Transverse colon (tissue), 4 donors: ENCODE data around the gene PTCSC3. TPM values are rescaled to one million over a fixed set of nuclear protein-coding genes. Genes with fewer than 3 reads are reported as not detected.
"Not testable (repeated sequence)": the region's sequence is repeated elsewhere in the genome, so short reads cannot be mapped to it uniquely, and the experiment has no call there.

Experiments used
- DNase-seq: peaks from one replicate; pipeline ENCODE4 v3.0.0-alpha.2; 2019
- H3K27ac ChIP-seq, 4 donors: fragments of 200-600 bp; sonication (generic); 2 replicates each; pipeline ENCODE4 v1.5.1; 2016 to 2018; ENCODE audit warnings: inconsistent platforms in 4 of 4
- H3K27me3 ChIP-seq: fragments of 200-600 bp; sonication (generic); 2 replicates; pipeline ENCODE4 v1.5.1; 2017; ENCODE audit warnings: inconsistent platforms
- H3K36me3 ChIP-seq, 4 donors: fragments of 200-600 bp; sonication (generic); 2 replicates each; pipeline ENCODE4 v1.5.1; 2017 to 2019; ENCODE audit warnings: inconsistent platforms in 4 of 4
- H3K4me1 ChIP-seq, 4 donors: fragments of 200-600 bp; sonication (generic); 2 replicates each; pipeline ENCODE4 v1.5.1; 2017 to 2020; ENCODE audit warnings: inconsistent platforms in 4 of 4
- H3K4me3 ChIP-seq, 4 donors: fragments of 200-600 bp; sonication (generic); 1 replicate in 1 of 4; 2 replicates in 3 of 4; pipeline versions ENCODE4 v1.5.1 to v1.6.1; 2017 to 2019; ENCODE audit warnings: inconsistent platforms in 4 of 4
- H3K9me3 ChIP-seq, 2 donors: fragments of 200-600 bp; sonication (generic); 2 replicates each; pipeline ENCODE4 v1.5.1; 2017 to 2019; ENCODE audit warnings: inconsistent platforms in 2 of 2
- EP300 ChIP-seq: sonication (generic); formaldehyde crosslinking; IDR thresholded peaks from one replicate; pipeline ENCODE4 v1.6.1; 2017; ENCODE audit warnings: antibody characterized with exemption, low read depth
- POLR2A ChIP-seq: fragments of 450-650 bp; IDR thresholded peaks from one replicate; pipeline ENCODE4 v1.6.1; 2016; ENCODE audit warnings: antibody characterized with exemption, mild to moderate bottlenecking, moderate library complexity
- POLR2AphosphoS5 ChIP-seq, 3 donors: sonication (generic); formaldehyde crosslinking; IDR thresholded peaks; one replicate each; pipeline ENCODE4 v1.6.1; 2016; ENCODE audit warnings: antibody characterized with exemption in 3 of 3
- WGBS, 2 donors: methylation state at CpG; one replicate each; pipeline ENCODE4 v1.1.5; 2018; ENCODE audit warnings: low coverage in 1 of 2; 5-methylcytosine and 5-hydroxymethylcytosine counted together
- in situ Hi-C, 4 donors: fragments of 200-750 bp; cut with MboI; loops; one replicate each; pipeline versions ENCODE4 v1.15.0 to v1.15.1; 2017; ENCODE audit warnings: low sequenced_read_pairs in 3 of 4, low pct_ligation_motif_present in 1 of 4, low pct_unique_long_range_greater_than_20kb in 1 of 4
- intact Hi-C: fragments of 100-400 bp; cut with DNase I; formaldehyde crosslinking; loops from one replicate; pipeline ENCODE4 v1.15.1; 2023; ENCODE audit warnings: low total_unique reads
- total RNA-seq, 4 donors: library from RNA; depleted of rRNA; stranded (reverse); fragments of >200 nt; gene quantifications; one replicate each; pipeline ENCODE4 v1.1.0, GENCODE V29; 2016
- TF ChIP-seq, protein P1 (sequence below), 5 experiments: fragments of 200-600 bp in 3 of 5; fragments of 450-650 bp in 2 of 5; sonication (generic) in 3 of 5; IDR thresholded peaks; 1 replicate in 2 of 5; 2 replicates in 3 of 5; pipeline ENCODE4 v1.5.1; 2016 to 2017; ENCODE audit warnings: antibody characterized with exemption in 5 of 5, inconsistent platforms in 3 of 5, mild to moderate bottlenecking in 2 of 5, moderate library complexity in 1 of 5

Gene PTCSC3
- total RNA-seq, 4 donors from 2014 or later = not detected

DNA sequence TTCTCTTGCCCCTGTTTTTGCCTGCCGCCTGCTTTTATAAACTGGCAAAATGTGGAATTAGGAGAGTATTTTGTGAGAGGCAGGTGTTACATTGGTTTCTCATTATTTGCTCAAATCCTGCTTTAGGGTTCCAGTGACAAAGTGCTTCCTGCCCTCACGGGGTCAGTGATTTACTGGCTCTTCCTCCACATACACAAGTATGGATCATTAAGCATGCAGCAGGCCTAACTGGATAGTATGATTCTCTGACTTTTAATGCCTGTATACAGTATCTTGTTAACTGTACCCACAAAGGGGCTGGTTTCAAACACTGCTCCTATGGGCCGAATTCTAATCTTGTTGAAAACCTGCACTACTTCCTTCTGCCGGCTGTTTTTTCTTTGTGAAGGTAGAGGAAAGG is 63.2 kb downstream of the PTCSC3 start:
- in situ Hi-C loops (no loop called here), intact Hi-C loops (no loop called here)
- Histone ChIP-seq H3K4me1 (no peaks in the 10 kb centered on the region), H3K36me3 (no peaks in the 10 kb centered on the region), H3K27me3 (no peaks in the 10 kb centered on the region), H3K4me3 (no peak overlapping the region), H3K27ac (no peak overlapping the region), H3K9me3 (no peaks in the 10 kb centered on the region)
- 71 to 76% methylated on average over 3 to 4 of the region's 4 CpGs for WGBS, 2 donors
- TF ChIP-seq, protein P1, sequence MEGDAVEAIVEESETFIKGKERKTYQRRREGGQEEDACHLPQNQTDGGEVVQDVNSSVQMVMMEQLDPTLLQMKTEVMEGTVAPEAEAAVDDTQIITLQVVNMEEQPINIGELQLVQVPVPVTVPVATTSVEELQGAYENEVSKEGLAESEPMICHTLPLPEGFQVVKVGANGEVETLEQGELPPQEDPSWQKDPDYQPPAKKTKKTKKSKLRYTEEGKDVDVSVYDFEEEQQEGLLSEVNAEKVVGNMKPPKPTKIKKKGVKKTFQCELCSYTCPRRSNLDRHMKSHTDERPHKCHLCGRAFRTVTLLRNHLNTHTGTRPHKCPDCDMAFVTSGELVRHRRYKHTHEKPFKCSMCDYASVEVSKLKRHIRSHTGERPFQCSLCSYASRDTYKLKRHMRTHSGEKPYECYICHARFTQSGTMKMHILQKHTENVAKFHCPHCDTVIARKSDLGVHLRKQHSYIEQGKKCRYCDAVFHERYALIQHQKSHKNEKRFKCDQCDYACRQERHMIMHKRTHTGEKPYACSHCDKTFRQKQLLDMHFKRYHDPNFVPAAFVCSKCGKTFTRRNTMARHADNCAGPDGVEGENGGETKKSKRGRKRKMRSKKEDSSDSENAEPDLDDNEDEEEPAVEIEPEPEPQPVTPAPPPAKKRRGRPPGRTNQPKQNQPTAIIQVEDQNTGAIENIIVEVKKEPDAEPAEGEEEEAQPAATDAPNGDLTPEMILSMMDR (IDR thresholded peaks at IDR 0.05) = no peak
- no peak for TF ChIP-seq POLR2AphosphoS5 (IDR thresholded peaks at IDR 0.05)
- TF ChIP-seq EP300 = no peak
- TF ChIP-seq POLR2A = no peak
- DNase-seq = no peak

DNA sequence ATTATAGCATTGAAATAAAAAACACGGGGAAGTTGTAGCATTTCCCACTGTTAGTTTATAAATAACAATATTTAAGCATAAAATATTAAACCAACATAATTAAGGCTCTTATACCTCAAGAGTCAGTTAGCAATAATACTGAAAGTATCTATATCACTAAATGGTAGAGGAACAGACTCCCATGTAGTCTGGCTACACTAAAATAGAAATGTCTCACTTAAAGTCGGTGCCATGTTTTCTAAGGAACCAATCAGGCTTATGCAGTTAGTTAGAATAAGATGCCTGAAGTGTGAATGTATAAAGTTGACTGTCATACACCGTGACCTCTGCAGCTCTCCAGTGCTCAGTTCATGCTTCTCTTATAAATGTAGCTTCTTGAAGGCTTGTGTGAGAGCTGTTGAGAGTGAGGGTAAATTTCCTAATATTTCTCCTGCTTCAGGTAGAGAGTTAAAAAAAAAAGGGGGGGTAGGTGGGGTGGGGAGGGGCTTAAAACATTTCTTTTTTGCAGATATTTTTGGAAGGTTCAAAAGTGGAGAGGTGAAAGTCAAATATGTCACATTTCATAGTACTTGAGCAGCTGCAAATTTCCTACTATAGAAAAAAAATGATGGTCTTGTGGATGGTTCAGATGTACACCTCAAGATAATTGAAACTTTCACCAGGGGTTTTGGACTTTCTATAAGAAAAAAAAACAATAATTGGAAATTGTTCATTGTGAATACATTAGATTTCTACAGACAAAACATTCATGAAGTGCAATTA is 64.5 kb downstream of the PTCSC3 start:
- WGBS, 2 donors = 69 to 80% methylated on average over 2 to 3 of the region's 3 CpGs
- in situ Hi-C loops = no loop called here
- Histone ChIP-seq H3K36me3 (no peaks in the 10 kb centered on the region), H3K4me1 (no peaks in the 10 kb centered on the region), H3K9me3 (no peaks in the 10 kb centered on the region), H3K4me3 (no peak overlapping the region), H3K27ac (no peak overlapping the region), H3K27me3 (no peaks in the 10 kb centered on the region)
- TF ChIP-seq POLR2AphosphoS5 (IDR thresholded peaks at IDR 0.05) = no peak
- TF ChIP-seq, protein P1 (IDR thresholded peaks at IDR 0.05) = no peak
- no peak for DNase-seq
- intact Hi-C loops = no loop called here

DNA sequence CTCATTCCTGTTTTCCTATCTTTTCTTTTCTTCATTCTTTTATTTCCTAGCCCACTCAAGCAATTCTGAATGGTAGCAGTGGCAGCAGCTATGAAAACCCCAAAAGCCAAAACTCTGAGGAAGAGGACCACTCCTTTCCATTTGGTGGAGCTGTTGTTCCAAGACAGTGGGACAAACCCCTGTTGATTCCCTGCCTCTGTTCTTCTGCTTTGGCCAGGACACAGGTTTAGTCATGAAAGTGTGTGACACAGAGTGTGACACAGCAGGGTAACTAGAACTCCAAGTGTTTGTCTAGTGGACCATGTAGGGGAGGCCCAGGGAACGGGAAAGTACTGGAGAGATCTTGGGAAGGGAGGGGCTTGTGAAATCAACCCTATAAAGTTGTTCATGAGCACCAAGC is 71.1 kb downstream of the PTCSC3 start:
- no peak for TF ChIP-seq EP300
- TF ChIP-seq POLR2A = no peak
- TF ChIP-seq, protein P1 (IDR thresholded peaks at IDR 0.05) = no peak
- no peak for TF ChIP-seq POLR2AphosphoS5 (IDR thresholded peaks at IDR 0.05)
- DNase-seq = no peak
- in situ Hi-C loops = no loop called here
- Histone ChIP-seq H3K4me1 (no peaks in the 10 kb centered on the region), H3K4me3 (no peak overlapping the region), H3K9me3 (no peaks in the 10 kb centered on the region), H3K27me3 (no peaks in the 10 kb centered on the region), H3K36me3 (no peaks in the 10 kb centered on the region), H3K27ac (no peak overlapping the region)
- WGBS, 2 donors = 6% methylated on average over 1 of the region's 1 CpG; no CpG with 5 or more reads in 1 of the 2 donors
- intact Hi-C loops = no loop called here

DNA sequence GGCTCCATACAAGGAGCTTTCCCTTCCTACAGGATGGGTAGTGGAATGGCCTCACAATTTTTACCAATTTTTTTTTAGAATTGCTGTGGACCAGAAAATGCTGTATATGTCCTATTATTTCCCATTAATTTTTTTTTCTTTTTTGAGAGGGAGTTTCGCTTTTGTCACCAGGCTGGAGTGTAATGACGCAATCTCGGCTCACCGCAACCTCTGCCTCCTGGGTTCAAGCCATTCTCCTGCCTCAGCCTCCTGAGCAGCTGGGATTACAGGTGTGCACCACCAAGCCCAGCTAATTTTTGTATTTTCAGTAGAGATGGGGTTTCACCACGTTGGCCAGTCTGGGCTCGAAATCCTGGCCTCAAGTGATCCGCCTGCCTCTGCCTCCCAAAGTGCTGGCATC is 72.3 kb downstream of the PTCSC3 start:
- DNase-seq, intact Hi-C loops, H3K4me3 ChIP-seq, H3K27ac ChIP-seq, H3K36me3 ChIP-seq, H3K27me3 ChIP-seq, H3K9me3 ChIP-seq, H3K4me1 ChIP-seq, in situ Hi-C loops: not testable (repeated sequence)
- WGBS, 2 donors = 54 to 72% methylated on average over 2 to 7 of the region's 7 CpGs

DNA sequence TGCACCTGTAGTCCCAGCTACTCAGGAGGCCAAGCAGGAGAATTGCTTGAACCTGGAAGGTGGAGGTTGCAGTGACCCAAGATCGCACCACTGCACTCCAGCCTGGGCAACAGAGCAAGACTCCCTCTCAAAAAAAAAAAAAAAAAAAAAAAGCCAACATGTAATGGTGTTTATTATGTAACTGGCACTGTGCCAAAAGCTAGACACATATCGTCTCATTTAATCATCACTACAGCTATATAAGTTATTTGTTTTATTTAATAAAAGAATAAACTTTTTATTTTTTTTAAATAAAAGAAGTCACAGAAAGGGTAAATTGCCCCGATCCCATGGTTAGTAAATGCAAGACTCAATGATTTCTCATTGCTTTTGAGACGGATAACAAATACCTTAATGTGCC is 76.9 kb downstream of the PTCSC3 start:
- WGBS, 2 donors = 86 to 89% methylated on average over 4 of the region's 4 CpGs
- DNase-seq = no peak
- Histone ChIP-seq H3K4me1 (no peaks in the 10 kb centered on the region), H3K4me3 (no peak overlapping the region), H3K9me3 (no peaks in the 10 kb centered on the region), H3K27ac (no peak overlapping the region), H3K36me3 (no peaks in the 10 kb centered on the region), H3K27me3 (no peaks in the 10 kb centered on the region)
- intact Hi-C loops (no loop called here), in situ Hi-C loops (no loop called here)
- TF ChIP-seq POLR2AphosphoS5 (IDR thresholded peaks at IDR 0.05) = no peak
- no peak for TF ChIP-seq POLR2A
- no peak for TF ChIP-seq EP300
- TF ChIP-seq, protein P1 (IDR thresholded peaks at IDR 0.05) = no peak
